Keratinocyte (primary cell): ENCODE data around the gene SND1. TPM values are rescaled to one million over a fixed set of nuclear protein-coding genes. Genes with fewer than 3 reads are reported as not detected.

ENCODE experiments used
- DNase-seq: peaks from one replicate; pipeline ENCODE4 v3.0.0-alpha.2; 2011; ENCODE audit warnings: low read depth, missing footprints, low spot score
- FAIRE-seq: peaks from 2 replicates; lab custom pipeline; 2011; peaks lifted over from hg19 to GRCh38; lab: Jason Lieb, UNC
- H2AFZ ChIP-seq: 2 replicates; pipeline ENCODE4 v1.6.0; 2012; ENCODE audit warnings: low read length, control low read depth, inconsistent platforms; ENCODE audit not compliant: control insufficient read depth
- H3K27ac ChIP-seq: 2 replicates; pipeline ENCODE4 v1.5.1; 2011; ENCODE audit warnings: low read length; ENCODE audit not compliant: control insufficient read depth, insufficient read depth
- H3K27me3 ChIP-seq: 3 replicates; pipeline ENCODE4 v1.6.0; 2011; ENCODE audit warnings: low read length; ENCODE audit not compliant: control insufficient read depth, insufficient read depth; ENCODE audit errors: extremely low read depth
- H3K36me3 ChIP-seq, 2 experiments: 2 replicates in 1 of 2; 3 replicates in 1 of 2; pipeline ENCODE4 v1.5.1; 2011; ENCODE audit warnings: low read length in 2 of 2, mild to moderate bottlenecking in 1 of 2; ENCODE audit not compliant: control insufficient read depth in 2 of 2, insufficient read depth in 2 of 2; ENCODE audit errors: extremely low read depth in 1 of 2
- H3K4me1 ChIP-seq: 3 replicates; pipeline ENCODE4 v1.5.1; 2011; ENCODE audit warnings: low read length; ENCODE audit not compliant: control insufficient read depth, insufficient read depth; ENCODE audit errors: extremely low read depth
- H3K4me2 ChIP-seq: 3 replicates; pipeline ENCODE4 v1.6.0; 2011; ENCODE audit warnings: low read depth, low read length; ENCODE audit not compliant: control insufficient read depth, insufficient read depth; ENCODE audit errors: extremely low read depth
- H3K4me3 ChIP-seq, 3 experiments: fragments of 200-600 bp in 1 of 3; sonication (generic) in 1 of 3; 2 replicates in 2 of 3; 3 replicates in 1 of 3; pipeline ENCODE4 v1.5.1; 2011 to 2016; ENCODE audit warnings: low read length in 3 of 3, mild to moderate bottlenecking in 3 of 3, control low read depth in 2 of 3, inconsistent platforms in 1 of 3, low read depth in 1 of 3, mixed read lengths in 1 of 3, mixed run types in 1 of 3, moderate library complexity in 1 of 3; ENCODE audit not compliant: control insufficient read depth in 2 of 3, insufficient read depth in 2 of 3; ENCODE audit errors: extremely low read depth in 1 of 3
- H3K79me2 ChIP-seq: 2 replicates; pipeline ENCODE4 v1.6.0; 2012; ENCODE audit warnings: low read length; ENCODE audit not compliant: control insufficient read depth, insufficient read depth
- H3K9ac ChIP-seq: 3 replicates; pipeline ENCODE4 v1.6.0; 2011; ENCODE audit warnings: low read length; ENCODE audit not compliant: control insufficient read depth, insufficient read depth; ENCODE audit errors: extremely low read depth
- H3K9me1 ChIP-seq: 3 replicates; pipeline ENCODE4 v1.6.0; 2011; ENCODE audit warnings: low read length; ENCODE audit not compliant: control insufficient read depth, insufficient read depth; ENCODE audit errors: extremely low read depth
- H3K9me3 ChIP-seq: 2 replicates; pipeline ENCODE4 v1.5.1; 2012; ENCODE audit warnings: low read depth, low read length; ENCODE audit not compliant: control insufficient read depth
- H4K20me1 ChIP-seq: 3 replicates; pipeline ENCODE4 v1.6.0; 2011; ENCODE audit warnings: low read length; ENCODE audit not compliant: control insufficient read depth, insufficient read depth; ENCODE audit errors: extremely low read depth
- CTCF ChIP-seq, 3 experiments: IDR thresholded peaks in 1 of 3; conservative IDR thresholded peaks in 1 of 3; optimal IDR thresholded peaks in 1 of 3; 2 replicates in 2 of 3; 3 replicates in 1 of 3; pipeline versions ENCODE3 to v1.5.1; 2011; ENCODE audit warnings: low read length in 3 of 3, mild to moderate bottlenecking in 3 of 3, moderate library complexity in 2 of 3, control low read depth in 1 of 3, inconsistent platforms in 1 of 3; ENCODE audit not compliant: insufficient read depth in 2 of 3; ENCODE audit errors: extremely low read depth in 1 of 3
- EZH2 ChIP-seq: IDR thresholded peaks from one replicate; pipeline ENCODE4 v1.6.1; 2012; ENCODE audit warnings: inconsistent platforms, mild to moderate bottlenecking, low read length, moderate library complexity
- dilution Hi-C: fragments of 300-500 bp; cut with MboI; formaldehyde crosslinking; loops from one replicate; pipeline ENCODE4 v1.7.0; 2020; ENCODE audit warnings: low sequenced_read_pairs; ENCODE audit not compliant: extremely low pct_ligation_motif_present
- polyA plus RNA-seq, 5 experiments: library from polyadenylated mRNA; depleted of rRNA in 3 of 5; stranded (reverse) in 3 of 5; stranded (forward) in 1 of 5; unstranded in 1 of 5; fragments of >200 nt; gene quantifications; 1 replicate in 1 of 5; 2 replicates in 3 of 5; 3 replicates in 1 of 5; pipeline versions ENCODE4 v1.2.1 to v1.2.3, GENCODE V29; 2011 to 2012; ENCODE audit warnings: missing spikeins in 2 of 5, low read depth in 1 of 5, low replicate concordance in 1 of 5

SND1 gene
- polyA plus RNA-seq, 1 donor (not counting 4 experiments of a cell fraction or from before 2014, with no cell fraction given): 140 TPM

GRCh38 chr7:127690337-127690736, 38.3 kb downstream of the SND1 start:
- no peaks in the 10 kb centered on the region for H3K9me3 ChIP-seq
- H3K9me1 ChIP-seq: no peaks in the 10 kb centered on the region
- no peak overlapping the region for H3K27ac ChIP-seq
- no peak overlapping the region for H3K9ac ChIP-seq
- DNase-seq (no peak), FAIRE-seq (no peak)
- H3K4me3 ChIP-seq: no peak overlapping the region
- H3K79me2 ChIP-seq: peaks cover 79% of the 10 kb centered on the region
- H3K27me3 ChIP-seq: no peaks in the 10 kb centered on the region
- peaks cover 4% of the 10 kb centered on the region for H4K20me1 ChIP-seq
- no peak overlapping the region for H3K4me2 ChIP-seq
- TF ChIP-seq EZH2 (no peak), CTCF (optimal IDR thresholded peaks at IDR 0.05 in 1 of 3, IDR thresholded peaks at IDR 0.05 in 1 of 3, conservative IDR thresholded peaks at IDR 0.05 in 1 of 3; ENCODE audit: extremely low read depth in 1 of 3, insufficient read depth in 2 of 3, low read length in 3 of 3) (no peak)
- peaks cover 25 to 29% of the 10 kb centered on the region in 2 experiments for H3K36me3 ChIP-seq
- H3K4me1 ChIP-seq: peaks cover 11% of the 10 kb centered on the region
- dilution Hi-C loops: no loop called here
- no peak overlapping the region for H2AFZ ChIP-seq

GRCh38 chr7:127690806-127691205, 38.8 kb downstream of the SND1 start:
- H4K20me1 ChIP-seq: peaks cover 4% of the 10 kb centered on the region
- peaks cover 79% of the 10 kb centered on the region for H3K79me2 ChIP-seq

More at GRCh38 chr7:127690806-127691205, 38.8 kb downstream of the SND1 start:
- FAIRE-seq (no peak), DNase-seq (no peak)
- Histone ChIP-seq H2AFZ (no peak overlapping the region), H3K27ac (no peak overlapping the region), H3K4me1 (peaks cover 11% of the 10 kb centered on the region), H3K36me3 (peaks cover 26 to 31% of the 10 kb centered on the region in 2 experiments), H3K4me3 (no peak overlapping the region), H3K27me3 (no peaks in the 10 kb centered on the region), H3K9me1 (no peaks in the 10 kb centered on the region), H3K4me2 (no peak overlapping the region), H3K9me3 (no peaks in the 10 kb centered on the region), H3K9ac (no peak overlapping the region)
- TF ChIP-seq CTCF (optimal IDR thresholded peaks at IDR 0.05 in 1 of 3, IDR thresholded peaks at IDR 0.05 in 1 of 3, conservative IDR thresholded peaks at IDR 0.05 in 1 of 3; ENCODE audit: extremely low read depth in 1 of 3, insufficient read depth in 2 of 3, low read length in 3 of 3) (no peak), EZH2 (no peak)
- dilution Hi-C loops: no loop called here
